GM19239 (cell line): ENCODE results near the gene CCNF.

Experiments used
- DNase-seq: peaks from one replicate; pipeline ENCODE4 v3.0.0; 2011; ENCODE audit warnings: low spot score; ENCODE audit not compliant: insufficient read length
- FAIRE-seq: peaks from 2 replicates; lab custom pipeline; 2011; peaks lifted over from hg19 to GRCh38; lab: Jason Lieb, UNC

Gene CCNF

DNA sequence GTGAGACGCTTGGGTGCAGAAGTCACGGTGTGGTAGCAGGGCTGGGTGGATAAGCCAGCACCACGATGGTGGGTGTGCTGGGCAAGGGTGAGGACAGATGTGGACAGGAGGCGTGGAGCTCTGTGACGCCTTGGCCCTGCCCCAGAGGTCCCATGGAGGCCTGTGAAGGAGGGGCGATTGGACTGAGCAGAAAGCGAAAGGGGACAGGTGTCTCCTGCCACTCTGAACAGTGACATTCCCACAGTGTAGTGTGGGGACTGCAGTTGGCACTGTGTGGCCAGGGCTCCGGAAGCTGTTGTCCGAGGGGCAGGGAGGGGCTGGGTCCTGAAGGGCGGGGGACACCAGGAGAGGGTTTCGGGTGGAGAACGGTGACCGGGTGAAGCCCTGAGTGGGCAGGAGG is 53.0 kb downstream of the CCNF start:
- no peak for FAIRE-seq
- no peak for DNase-seq

DNA sequence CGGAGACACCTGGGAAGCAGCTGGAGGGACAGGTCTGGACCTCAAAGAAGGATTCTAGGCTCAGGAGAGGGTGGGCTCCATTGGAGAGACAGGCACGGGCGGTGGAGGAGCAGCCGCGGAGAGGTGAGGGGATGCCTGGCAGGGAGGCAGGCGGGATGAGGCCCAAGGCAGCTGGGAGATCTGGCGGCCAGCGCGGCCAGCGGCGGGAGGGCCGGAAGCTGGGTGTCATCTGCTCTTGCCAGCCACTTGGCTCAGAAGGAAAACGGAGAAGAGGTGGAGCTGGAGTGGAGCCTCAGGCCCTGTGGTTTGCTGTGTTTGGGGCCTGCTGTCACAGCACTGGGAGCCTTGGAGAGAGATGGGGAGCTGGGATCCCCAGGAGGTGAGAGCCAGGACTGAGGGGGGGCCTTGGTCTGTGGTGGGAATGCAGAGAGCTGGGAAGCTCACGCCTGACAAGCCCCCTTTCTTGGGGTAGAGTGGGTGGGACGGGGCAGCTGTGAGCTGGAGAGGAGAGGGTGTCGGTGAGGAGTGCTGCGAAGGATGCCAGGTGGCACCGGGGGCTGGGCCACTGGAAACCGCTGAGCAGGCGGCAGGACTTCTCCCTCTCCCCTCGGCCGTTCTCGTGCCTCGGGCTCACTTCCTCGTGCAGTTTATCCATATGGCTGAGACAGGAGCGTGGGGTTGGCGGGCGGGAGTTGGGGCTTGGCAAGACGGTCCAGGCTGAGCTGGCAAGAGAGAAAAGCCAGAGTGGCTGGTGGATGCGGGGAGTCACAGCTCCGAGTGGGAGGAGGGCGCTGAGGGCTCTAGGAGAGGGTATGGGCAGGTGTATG is 53.7 kb downstream of the CCNF start:
- FAIRE-seq: no peak
- DNase-seq: no peak

DNA sequence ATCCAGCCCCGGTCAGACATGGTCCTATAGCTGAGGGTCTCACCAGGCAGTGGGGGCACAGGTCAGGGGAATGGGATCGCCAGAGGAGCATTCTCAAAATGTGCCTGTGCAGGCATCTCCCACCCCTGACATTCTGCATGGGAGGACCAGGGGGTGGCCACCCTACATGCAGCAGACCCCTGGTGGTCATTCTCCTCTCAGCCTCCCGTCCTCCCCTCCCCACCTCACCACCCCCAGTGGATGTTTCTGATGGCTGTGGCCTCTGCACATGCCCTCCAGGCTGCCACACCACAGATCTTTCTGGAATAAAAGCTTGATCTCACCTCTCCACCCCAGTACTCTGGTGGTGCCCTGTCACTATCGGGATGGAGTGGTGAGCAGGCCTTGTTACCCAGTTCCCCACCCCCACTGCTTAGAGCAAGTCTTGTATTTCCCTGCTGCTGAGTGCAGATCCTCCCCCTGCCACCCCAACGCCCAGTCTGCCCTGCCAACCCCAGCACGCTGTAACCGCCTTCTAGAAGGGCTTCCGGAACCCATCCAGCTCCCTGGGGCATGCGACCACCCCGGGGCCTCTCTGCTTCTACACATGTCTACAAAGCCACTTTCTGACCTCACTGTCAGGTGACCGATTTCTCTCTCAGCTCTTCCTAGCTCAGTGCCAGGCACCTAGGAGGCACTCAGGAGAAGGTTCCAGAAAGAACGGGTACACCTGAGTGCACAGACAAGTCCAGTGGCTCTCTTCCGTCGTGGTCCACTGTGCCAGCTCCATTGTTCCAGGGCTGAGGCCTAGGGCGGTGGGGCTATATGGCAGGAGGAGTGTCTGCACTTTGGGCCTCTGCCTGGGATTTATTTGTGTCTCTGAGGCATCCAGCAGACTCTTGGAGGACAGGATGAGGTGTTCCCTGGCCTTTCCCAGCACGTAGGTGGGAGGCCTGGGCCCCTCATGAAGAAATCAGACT is 55.0 kb downstream of the CCNF start:
- no peak for DNase-seq
- no peak for FAIRE-seq

DNA sequence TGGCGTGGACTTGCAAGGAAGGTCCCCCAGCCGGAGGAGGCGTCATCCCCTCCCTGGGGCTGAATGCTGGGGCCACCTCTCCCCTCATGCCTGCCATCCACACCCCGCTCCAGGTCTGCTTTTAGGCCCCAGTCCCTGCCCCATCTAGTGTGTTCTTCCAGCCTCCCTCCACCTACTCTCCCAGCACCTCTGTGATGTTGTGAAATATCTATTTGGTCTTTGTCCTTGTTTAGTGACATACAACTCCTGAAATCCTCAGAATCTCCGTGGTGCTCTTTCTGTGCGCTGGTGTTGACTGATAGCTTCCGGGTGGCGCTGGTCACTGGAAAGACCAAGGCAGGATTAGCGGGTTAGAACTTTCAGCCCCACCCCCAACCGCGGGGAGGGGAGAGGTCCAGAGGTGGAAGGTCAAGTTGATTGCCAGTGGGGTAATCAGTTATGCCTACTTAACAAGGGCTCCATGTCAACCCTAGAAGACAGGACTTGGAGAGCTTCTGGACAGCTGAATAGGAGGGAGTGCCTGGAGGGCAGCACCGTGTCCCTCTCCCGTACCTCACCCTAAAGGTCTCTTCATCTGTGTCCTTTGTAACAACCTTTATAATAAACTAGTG is 55.8 kb downstream of the CCNF start:
- DNase-seq: no peak

DNA sequence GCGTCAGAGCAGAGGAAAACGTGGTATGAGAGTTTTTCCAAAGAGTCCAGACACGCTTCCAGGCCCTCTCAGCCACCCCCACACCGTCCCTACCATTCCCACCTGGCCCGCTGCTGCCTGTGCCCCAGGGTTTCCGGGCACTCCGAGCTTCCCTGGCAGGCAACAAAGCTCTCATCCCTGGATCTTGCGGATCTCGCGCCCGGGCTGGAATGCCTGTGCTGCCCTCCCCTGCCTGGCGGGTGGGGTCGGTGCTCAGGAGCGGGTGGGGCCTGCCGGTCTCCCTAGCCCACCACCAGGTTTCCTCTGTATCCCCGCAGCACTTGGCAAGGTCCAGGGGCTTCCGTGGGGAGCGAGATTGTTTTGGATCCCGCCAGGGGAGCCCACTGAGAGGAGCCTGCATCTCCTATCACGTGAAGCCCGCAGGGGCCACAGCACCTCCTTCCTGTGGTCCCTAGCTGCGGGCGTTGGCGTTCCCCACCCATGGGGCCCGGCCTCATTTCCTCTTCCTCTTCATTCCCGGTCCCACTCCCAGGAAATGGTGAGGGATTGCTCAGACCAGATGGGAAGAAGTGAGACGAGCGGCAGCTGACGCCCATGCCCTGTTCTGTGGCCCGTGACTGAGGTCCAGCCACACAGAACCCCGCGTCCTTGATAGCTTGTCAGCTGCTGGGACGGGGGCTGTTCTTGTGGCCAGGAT is 56.7 kb downstream of the CCNF start:
- no peak for FAIRE-seq

More for the DNA sequence above, 55.8 kb downstream of the CCNF start:
- no peak for FAIRE-seq

DNA sequence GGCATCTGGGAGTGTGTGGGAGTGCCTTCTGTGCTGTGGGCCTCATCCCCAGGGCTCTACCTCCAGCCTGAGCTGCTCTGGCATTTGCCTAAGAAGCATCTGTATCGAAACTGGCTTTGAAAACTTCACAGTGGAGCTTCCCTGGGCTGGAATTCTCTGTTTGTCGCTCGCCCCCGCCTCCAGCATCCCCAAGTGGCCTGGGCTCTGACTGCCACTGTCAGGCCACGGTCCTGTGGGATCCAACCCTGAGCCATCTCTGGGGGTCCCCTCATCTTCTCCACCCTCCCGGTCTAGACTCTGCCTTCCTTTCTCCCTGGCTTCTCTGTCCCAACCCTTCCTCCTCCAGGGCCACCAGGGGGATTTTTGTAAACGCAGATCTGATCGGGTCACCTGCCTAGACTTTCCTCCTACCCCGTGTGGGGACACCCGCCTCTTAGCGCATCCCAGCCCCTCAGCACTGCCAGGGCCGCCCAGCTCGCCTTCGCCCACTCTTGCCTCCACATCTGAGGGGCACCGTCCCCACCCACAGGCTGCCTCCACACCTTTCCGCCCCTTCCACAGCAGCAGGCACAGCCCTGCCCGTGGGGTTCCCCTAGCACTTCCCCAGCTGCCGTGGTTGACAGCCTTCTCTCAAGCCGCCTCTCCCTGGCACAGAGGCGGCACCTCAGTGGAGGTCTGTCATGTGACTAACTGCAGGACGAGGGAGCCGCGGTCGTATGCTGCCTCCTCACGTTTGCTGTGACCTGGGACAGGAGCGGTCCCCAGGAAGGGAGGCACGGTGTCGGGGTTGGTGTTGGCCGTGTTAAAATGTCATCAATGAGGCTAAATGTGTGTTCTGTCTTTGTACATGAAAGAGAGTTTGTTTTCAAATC is 57.6 kb downstream of the CCNF start:
- DNase-seq (peak; percentile 84), FAIRE-seq (peak; percentile 92)

More for the DNA sequence above, 56.7 kb downstream of the CCNF start:
- DNase-seq: no peak

DNA sequence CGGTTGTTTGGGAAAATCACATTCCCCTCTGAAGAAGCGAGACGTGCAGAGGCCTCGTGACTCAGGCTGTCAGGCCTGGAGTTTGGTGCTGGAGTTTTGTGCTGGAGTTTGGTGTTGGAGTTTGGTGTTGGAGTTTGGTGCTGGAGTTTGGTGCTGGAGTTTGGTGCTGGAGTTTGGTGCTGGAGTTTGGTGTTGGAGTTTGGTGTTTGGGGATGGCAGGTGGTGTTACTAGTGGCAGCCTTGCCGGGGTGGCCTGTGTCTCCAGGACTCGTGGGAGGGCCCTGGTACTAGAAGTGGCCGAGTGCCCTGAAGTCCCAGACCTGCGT is 58.2 kb downstream of the CCNF start:
- DNase-seq (no peak), FAIRE-seq (no peak)

DNA sequence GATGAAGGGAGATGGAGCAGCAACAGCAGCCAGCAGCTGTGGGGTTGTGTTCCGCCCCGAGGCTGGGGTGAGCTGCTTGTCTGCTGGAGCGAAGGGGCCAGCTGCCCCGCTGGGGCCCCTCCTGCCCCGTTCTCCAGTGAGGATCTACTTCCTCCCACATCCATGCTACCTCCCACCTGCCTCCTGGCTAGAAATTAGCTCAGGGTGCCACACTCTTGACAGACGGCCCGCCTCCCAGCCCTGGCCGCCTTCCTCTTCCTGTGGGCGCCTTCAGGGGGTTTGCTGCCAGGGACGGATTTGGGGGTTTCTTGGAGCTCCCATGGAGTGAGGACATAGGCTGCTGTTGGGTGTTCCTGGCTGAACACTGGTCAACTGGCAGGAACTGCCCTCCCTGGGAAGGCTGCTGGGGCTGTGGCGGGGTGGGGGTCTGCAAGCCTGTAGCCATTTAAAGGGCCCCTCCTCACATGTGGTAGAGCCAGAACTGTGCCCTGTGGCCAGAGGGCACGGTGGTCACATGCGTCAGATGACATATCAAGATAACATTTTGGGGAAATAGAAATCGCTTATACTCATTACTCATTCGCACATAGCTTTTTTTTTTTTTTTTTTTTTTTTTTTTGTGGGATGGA is 58.8 kb downstream of the CCNF start:
- DNase-seq (no peak), FAIRE-seq (no peak)

DNA sequence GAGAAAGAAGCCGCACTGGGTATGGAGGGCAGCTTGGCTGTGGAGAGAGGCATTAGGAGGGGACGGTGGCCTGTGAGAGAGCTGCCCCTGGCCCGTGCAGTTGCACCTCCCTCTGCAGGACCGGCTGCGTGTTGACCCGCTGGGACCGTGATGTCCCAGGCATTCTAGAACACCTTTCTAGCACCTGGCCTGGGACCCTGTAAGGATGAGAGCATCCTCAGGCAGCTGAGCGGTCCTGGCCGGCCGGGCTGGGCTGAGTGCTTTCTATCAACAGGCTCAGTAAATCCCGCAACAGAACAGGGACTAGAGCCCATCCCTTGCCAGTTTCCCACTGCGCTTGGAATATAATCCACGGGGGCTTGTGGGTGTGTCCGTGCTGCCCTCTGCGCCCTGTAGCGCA is 60.3 kb downstream of the CCNF start:
- no peak for FAIRE-seq
- no peak for DNase-seq

DNA sequence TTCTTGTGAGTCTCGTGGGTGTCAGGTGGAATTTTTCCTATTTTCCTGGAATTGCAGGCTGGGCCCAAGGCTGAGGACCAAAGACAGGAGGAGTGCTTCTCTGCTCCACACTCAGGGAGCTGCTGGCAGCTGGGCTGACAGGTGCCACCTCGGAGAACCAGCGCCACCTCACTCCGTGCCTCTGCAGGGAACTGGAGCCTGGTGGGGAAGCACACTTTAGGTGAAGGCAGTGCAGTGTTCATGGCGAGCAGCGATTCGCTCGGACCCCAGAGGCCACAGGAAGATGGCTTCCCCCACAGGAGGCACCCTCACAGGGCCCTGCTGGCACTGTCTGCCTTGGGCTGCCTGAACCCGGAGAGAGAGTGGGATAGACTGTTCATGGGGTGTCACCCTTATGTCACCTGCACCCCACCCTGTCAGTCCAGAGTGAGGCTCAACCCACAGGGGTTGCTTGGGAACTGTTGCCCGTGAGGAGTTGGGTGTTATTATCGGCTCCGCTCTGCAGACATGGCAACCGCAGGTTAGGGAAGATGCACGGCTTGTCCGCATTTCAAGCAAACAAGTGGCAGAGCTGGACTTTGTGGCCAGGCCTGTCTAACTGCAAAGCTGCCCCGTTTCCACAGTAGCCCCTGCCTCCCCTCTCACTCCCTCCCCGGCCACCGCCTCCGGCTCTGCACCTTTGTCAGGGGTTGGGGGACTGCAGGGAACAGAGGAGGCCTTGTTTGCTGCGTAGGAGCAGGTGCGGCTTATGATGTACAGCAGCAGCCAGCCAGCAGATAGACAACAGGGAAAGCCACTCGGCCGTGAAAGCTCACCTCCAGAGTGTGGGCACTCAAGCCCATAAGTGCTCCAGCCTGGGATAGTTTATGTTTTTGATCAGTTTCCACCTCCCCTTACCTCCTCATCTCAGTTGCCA is 61.2 kb downstream of the CCNF start:
- FAIRE-seq (no peak), DNase-seq (no peak)

DNA sequence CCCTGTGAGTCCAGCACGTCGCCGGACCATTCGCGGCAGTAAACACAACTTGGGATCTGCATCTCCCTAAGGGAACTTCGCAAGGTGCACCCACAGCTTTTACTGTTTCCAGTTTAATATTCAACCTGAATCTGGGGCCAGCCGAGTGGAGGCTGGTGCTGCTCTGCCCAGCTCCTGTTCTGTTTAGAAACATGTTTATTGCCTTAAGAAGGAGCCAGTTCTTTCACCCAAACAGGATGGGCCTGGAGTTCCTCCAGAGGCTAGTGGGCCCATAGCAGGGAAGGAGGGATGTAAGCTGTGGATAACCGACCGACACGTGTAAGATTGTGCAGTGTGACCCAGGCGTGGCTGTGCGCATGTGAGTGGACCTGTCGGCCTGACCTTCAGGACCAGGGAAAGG is 63.0 kb downstream of the CCNF start:
- no peak for FAIRE-seq
- no peak for DNase-seq

DNA sequence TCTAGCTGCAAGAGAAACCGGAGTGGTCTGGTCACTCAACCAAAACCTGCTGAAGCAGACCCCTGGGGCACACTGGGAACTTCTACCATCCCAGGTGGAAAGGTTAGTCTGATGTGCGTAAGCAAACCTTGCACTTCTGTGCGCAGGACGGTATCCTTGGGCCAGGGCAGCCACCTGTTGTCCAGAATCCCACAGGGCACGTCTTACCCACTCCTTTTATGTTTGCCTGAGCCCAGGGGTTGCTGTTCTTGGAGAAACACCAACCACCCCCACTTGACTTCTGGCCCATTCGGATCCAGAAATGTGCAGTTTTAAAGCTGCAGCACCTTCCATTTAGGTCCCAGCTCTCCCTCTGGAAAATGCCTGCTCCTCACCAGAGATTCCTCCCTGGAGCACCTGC is 64.4 kb downstream of the CCNF start:
- no peak for DNase-seq
- no peak for FAIRE-seq

DNA sequence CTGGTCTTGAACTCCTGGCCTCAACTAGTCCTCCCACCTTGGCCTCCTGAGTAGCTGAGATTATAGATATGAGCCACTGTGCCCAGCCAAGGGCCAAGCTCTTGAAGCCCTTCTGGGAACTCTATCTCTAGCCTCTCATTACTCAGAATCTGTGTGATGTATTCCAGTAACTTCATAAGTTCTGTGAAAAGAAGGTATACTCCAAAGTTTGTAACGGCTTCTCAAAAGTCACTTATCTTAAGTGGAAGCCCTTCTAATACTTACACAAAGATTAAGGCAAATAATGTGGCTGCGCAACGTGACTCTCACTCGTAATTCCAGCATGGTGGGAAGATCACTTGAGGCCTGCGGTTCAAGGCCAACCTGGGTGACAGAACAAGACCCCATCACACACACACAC is 65.4 kb downstream of the CCNF start:
- DNase-seq: no peak

DNA sequence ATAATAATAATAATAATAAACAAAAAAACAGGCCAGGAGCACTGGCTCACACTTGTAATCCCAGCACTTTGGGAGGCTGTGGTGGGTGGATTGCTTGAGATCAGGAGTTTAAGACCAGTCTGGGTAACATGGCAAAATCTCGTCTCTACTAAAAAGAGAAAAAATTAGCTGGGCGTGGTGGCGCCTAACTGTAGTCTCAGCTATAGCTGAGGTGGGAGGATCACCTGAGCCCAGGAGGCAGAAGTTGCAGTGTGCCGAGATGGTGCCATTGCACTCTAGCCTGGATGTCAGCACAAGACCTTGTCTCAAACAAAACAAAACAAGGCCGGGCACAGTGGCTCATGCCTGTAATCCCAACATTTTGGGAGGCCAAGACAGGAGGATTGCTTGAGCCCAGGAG is 65.8 kb downstream of the CCNF start:
- FAIRE-seq: no peak
- no peak for DNase-seq

More for the DNA sequence above, 65.4 kb downstream of the CCNF start:
- no peak for FAIRE-seq

DNA sequence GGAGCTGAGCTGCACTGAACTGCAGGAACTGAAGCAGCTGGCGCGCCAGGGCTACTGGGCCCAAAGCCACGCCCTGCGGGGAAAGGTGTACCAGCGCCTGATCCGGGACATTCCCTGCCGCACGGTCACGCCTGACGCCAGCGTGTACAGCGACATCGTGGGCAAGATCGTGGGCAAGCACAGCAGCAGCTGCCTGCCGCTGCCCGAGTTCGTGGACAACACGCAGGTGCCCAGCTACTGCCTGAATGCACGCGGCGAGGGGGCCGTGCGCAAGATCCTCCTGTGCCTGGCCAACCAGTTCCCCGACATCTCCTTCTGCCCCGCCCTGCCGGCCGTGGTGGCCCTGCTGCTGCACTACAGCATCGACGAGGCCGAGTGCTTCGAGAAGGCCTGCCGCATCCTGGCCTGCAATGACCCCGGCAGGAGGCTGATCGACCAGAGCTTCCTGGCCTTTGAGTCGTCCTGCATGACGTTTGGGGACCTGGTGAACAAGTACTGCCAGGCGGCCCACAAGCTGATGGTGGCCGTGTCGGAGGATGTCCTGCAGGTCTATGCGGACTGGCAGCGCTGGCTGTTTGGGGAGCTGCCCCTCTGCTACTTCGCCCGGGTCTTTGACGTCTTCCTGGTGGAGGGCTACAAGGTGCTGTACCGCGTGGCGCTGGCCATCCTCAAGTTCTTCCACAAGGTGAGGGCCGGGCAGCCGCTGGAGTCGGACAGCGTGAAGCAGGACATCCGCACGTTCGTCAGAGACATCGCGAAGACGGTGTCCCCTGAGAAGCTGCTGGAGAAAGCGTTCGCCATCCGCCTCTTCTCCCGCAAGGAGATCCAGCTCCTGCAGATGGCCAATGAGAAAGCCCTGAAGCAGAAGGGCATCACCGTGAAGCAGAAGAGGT is 67.2 kb downstream of the CCNF start:
- FAIRE-seq (no peak), DNase-seq (no peak)

DNA sequence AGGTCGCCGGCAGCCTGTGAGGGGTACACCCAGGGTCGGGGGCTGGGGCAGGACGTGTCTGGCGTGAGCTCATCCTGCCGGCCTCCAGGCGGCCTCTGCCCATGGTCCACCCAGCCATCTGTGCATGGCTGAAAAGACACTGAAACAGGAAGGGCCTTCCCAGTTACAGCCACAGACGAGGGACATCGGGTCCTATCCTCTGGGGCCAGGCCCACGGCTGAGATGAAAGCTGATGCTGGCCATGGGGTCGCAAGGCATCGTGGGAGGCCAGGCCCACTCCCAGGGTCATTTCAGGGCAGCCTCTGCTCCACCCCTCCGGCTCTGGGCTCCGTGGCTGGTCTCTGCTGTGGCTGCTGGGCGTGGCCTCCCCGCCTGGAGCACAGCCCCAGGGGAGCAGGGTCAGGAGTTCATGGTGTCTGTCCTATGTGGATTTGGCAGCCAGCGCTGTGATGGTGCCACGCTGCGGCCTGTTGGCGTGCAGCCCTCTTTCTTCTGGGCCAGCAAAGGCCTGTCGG is 67.9 kb downstream of the CCNF start:
- FAIRE-seq (no peak), DNase-seq (no peak)
